Esophagus squamous epithelium (tissue), 4 donors: ENCODE results near the gene PLEKHG4B.

ENCODE experiments used
- CTCF ChIP-seq, 6 experiments: fragments of 450-650 bp in 4 of 6; fragments of 200-600 bp in 2 of 6; sonication (generic) in 2 of 6; IDR thresholded peaks; one replicate each; pipeline ENCODE4 v1.5.1; 2016 to 2019; ENCODE audit warnings: antibody characterized with exemption in 6 of 6, mild to moderate bottlenecking in 4 of 6, moderate library complexity in 4 of 6
- POLR2A ChIP-seq, 4 donors: fragments of 450-650 bp; IDR thresholded peaks; one replicate each; pipeline ENCODE4 v1.6.1; 2017; ENCODE audit warnings: antibody characterized with exemption in 4 of 4, mild to moderate bottlenecking in 4 of 4, moderate library complexity in 3 of 4

- TF ChIP-seq POLR2A (IDR thresholded peaks at IDR 0.05) (no peak), CTCF (IDR thresholded peaks at IDR 0.05) (no peak)
Measured at GRCh38 chr5:128446-128845, 36.5 kb downstream of the PLEKHG4B start.
